ENCODE results near the gene RASSF9. TPM values are rescaled to one million over a fixed set of nuclear protein-coding genes. Genes with fewer than 3 reads are reported as not detected.

RASSF9 gene
- total RNA-seq, 1 donor from 2014 or later, result 10.9 TPM

- DNase-seq (ENCODE audit: low read depth in 2 of 2), result peak; percentile 21 to 57
Measured at GRCh38 chr12:85821759-85822158, 14.4 kb downstream of the RASSF9 start.

- peak in 1 of 2 donors; percentile 22 for DNase-seq (ENCODE audit: low read depth in 2 of 2)
Measured at GRCh38 chr12:85821206-85821605, 15.0 kb downstream of the RASSF9 start.

DNA sequence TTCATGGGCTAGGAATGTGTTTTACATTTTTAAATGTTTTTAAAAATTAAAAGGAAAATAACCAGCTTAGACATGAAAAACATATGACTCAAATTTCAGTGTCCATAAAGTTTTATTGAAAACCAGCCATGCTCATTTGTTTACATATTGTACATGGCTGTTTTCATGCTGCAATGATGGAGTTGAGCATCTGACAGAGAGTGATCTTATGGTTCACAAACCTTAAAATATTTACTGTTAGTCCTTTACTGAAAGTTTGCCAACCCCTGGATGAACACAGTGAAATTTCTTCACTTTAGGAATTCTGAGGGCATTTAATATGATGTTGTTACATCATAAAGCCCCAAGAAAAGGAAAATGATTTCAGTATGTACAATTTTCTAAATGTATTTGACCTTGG, 16.1 kb downstream of the RASSF9 start:
- DNase-seq (ENCODE audit: low read depth in 2 of 2), result no peak

DNA sequence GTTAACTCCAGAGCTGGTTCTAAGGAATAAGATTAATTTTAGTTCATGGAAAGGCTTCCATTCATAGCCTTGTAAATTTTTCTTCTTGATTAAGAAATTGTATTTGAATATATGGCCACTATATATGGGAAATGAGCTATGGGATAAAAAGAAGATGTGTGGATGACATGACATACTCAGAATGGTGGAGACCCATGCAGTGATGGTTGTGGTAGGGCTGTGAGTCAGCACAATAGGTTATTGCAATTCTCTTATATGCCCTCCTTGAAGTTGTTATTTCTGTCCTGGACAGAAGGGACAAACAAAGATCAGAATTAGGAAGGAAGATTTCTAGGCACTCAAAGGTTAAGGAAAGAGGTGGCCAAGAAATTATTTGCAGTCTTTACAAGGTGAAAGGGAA, 21.5 kb downstream of the RASSF9 start:
- no peak for DNase-seq (ENCODE audit: low read depth in 2 of 2)

- no peak for DNase-seq (ENCODE audit: low read depth in 2 of 2)
Measured at GRCh38 chr12:85814071-85814470, 22.1 kb downstream of the RASSF9 start.

DNA sequence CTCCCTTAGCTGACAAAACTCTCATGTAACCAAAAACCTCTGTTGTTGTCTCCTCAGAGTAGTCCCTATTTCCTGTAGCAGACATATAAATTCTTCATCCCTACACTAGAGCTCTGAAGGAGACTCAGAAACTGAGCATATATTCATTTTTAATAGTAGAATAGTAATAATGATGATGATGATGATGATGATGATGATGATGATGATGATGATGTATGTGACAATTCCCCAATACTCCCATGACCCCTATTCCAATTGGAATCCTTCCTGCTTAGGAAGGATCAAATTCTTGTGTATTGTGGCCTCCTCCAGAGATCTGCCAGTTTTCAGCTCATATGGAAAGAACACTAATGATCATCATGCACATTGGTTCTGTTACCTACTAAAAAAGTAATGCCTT, 26.7 kb downstream of the RASSF9 start:
- DNase-seq (ENCODE audit: low read depth in 2 of 2), result no peak

DNA sequence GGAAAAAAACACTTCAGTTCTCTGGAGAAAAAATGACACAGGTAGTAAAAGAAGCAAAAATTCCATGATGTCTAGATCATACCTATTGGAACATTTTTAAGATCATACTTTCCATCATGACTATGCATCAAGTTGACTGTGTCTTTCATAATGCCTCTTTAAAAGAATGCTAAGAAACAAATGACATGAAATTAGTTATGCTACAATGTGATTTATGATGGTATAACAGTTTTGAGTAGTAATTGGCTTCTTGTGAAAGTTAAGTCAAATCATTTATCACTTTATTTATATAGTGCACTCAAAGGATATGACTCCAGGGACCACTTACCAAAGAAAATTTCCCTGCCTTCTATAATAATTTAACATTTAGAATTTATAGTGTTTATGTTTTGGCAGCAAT, 28.5 kb downstream of the RASSF9 start:
- DNase-seq (ENCODE audit: low read depth in 2 of 2), result no peak

DNA sequence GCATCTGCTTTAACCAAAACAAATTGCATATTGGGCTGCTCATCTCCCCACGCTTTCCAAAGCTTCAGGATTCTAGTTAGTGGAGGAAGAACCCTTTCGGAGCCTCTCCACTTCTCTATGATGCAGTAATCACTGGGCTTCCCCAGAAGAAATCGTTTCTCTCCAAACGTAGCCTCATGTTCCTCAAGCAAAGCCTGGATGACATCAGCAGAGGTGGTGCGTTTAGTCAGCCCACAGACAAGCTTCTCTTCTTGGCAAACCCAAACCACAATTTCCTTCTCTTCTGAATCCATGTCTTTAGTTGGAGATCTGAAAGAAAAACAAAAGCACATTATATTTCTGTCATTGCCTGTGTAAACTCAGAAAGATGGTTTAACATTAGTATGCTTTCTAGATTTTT, 30.6 kb downstream of the RASSF9 start:
- no peak for DNase-seq (ENCODE audit: low read depth in 2 of 2)

DNA sequence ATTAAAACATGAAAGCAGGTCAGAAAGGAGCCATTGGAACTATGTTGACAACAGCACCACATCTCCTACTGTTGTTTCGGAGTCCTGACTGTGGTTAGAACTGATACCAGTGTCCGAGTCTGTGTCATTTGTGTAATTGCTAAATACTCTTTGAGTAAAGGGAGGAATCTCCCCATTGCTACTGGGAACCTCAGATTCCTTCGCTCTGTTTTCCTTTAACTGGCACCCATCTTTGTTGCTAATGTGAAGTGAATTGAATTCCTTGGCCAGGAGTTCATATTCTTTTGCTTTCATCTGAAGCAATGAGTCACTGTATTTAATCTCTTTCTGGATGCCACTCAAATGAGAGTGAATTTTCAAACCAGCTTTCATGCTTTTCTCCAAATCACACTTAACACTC, 31.5 kb downstream of the RASSF9 start:
- DNase-seq (ENCODE audit: low read depth in 2 of 2), result no peak

- no peak for DNase-seq (ENCODE audit: low read depth in 2 of 2)
Measured at GRCh38 chr12:85803923-85804322, 32.3 kb downstream of the RASSF9 start.

DNA sequence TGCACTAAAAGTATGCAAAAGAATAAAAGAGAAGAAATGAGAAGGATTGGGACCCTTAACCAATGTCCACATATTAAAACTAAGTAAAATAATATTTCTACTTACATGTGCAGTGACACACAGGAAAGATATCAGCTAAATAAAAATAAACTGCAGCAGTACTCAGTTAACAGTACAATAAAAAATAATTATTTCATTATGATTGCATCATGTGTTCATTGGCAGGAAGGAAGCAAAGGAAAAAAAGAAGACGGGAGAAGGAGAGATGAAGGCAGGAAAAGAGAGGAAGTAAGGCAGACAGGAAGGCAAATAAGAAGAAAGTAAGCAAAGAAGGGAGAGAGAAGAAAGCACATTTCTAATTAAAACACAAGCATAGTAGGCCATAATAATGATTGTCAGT, 33.0 kb downstream of the RASSF9 start:
- DNase-seq (ENCODE audit: low read depth in 2 of 2), result no peak

GRCh38 chr12:85798122-85798521, 38.1 kb downstream of the RASSF9 start:
- no peak for DNase-seq (ENCODE audit: low read depth in 2 of 2)

DNA sequence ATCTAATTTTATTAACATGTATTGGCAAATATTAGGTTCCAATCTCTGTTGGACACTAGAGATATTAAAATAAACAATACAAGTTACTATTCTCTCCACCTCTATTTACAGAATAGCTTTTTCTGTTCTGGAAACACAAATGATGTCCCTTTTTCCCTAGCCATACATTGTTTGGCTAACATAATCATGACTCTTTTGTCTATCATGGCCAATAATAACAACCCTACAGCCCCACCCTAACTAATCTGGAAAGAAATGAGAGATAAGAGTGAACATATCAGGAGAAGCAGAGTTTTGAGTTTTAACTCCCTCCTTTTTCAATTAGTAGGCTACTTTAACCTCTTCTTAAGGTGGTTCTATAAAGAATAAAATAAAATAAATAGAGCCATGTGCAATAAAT, 40.2 kb downstream of the RASSF9 start:
- DNase-seq (ENCODE audit: low read depth in 2 of 2), result peak in 1 of 2 donors; percentile 65

- DNase-seq (ENCODE audit: low read depth in 2 of 2), result no peak
Measured at GRCh38 chr12:85794531-85794930, 41.7 kb downstream of the RASSF9 start.

DNA sequence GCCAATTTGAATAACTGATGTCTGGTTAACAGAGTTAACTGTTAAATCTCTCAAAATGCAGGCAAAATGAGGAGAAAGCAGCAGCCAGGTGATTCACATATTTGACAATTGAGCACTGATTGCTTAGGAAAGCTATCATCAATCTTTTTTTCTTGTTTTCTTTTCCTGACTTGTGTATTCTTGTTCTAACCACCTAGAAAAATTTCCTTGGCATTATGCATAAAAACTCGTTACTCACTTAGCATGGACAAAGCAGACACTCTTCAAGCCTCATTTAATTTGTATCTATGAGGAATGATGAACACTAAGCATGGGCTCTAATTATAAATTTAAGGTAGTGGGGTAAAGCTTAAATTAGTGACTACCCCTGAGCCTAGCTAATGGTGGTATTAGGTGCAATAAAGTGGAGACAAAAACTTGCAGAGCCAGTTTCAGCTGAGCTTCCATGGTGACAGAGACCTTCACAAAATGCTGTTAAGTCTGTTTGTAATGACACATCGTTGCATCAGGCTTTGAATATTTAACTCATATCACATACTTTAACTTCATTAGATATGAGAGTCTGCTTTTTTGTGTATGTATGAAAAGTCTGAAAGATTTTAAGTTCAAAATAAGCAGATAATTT, 52.0 kb downstream of the RASSF9 start:
- no peak for DNase-seq (ENCODE audit: low read depth in 2 of 2)

- no peak for DNase-seq (ENCODE audit: low read depth in 2 of 2)
Measured at GRCh38 chr12:85782711-85783110, 53.5 kb downstream of the RASSF9 start.

DNA sequence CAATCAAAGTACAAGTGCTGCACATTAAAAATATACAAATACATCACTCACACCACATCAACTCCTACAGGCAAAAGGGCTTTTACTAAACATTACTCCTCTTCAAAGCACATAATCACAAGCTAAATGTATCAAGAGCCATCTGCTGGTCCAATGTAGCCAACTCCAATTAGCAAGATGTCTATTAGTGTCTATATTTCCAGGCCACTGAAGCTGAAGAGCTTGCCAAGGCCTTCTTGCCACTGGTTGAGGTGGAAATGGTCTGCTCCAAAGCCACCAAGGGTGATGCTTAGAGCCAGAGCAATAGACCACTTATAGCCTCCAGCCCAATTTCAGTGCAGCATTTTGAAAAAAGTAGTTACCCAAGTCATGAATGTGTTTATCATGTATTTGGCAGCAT, 54.4 kb downstream of the RASSF9 start:
- DNase-seq (ENCODE audit: low read depth in 2 of 2), result peak in 1 of 2 donors; percentile 29

DNA sequence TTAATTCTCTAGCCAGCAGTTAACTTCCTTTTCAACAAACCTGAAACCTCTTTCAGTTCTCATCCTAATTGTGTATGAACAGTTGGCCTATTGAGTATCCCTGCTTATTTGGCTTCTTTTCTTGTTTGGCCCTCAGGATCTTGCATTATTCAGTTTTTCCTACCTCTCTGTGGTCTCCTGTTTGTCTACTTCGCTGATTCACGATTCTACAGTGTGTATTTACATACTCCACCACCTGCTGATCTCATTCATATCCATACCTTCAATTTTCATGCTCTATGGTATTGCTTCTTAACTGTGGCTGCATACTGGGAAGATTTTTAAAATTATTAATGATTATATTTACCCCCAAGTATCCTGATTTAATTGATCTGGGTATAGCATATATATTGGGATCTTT, 56.4 kb downstream of the RASSF9 start:
- DNase-seq (ENCODE audit: low read depth in 2 of 2), result no peak

- DNase-seq (ENCODE audit: low read depth in 2 of 2), result peak in 1 of 2 donors; percentile 81
Measured at GRCh38 chr12:85775091-85775490, 61.1 kb downstream of the RASSF9 start.

DNA sequence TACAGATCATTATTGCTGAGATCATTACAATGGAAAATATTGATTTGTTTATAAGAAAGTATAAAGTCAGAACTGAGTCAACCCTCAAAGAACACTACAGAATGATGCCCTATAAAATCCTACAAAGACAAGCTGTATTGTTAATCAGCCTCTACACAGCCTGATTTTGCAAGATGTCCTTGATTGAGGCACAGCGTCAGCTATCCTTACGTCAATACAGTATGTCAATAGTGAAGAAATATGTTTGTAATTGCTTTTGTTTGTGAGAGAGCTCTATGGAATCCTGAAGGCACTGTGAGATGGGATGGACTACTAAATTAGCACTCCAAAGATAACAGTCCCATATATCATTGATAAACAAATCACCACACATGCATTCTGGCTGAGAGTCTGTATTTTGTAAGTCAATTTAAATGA, 70.7 kb downstream of the RASSF9 start:
- DNase-seq (ENCODE audit: low read depth in 2 of 2), result no peak

DNA sequence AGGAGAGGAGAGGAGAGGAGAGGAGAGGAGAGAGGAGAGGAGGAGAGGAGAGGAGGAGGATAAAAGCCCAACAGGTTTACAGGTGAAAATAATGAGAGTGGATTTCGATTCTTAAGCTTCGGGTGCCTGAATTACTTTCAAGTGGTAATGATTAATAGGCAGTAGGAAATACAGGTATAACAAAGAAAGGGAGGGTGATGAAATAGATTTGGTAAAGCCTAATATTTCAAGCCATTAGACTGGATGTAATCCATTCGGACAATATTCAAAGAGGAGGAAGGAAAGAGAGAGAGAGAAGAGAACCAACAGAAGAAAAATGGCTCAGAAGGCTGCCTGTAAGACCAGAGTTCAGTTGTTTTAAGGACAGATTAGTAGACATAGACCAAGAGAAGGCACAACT, 76.6 kb downstream of the RASSF9 start:
- DNase-seq (ENCODE audit: low read depth in 2 of 2), result no peak

DNA sequence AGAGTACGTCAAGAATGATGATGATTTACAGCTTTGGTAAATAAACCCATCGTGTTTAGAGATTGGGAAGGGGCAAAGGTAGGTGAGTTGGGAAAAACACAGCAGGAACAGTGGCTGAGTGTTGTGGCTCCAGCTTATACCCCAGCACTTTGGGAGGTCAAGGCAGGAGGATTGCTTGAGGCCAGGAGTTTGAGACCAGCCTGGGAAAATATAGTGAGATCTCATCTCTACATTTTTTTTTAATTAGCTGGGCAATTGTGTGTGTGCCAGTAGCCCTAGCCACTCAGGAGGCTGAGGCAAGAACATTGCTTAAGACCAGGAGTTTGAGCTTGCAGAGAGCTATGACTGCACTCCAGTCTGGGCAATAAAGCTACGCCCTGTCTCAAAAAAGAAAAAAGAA, 77.1 kb downstream of the RASSF9 start:
- DNase-seq (ENCODE audit: low read depth in 2 of 2), result no peak

- DNase-seq (ENCODE audit: low read depth in 2 of 2), result no peak
Measured at GRCh38 chr12:85755760-85756159, 80.4 kb downstream of the RASSF9 start.

Measured in lung microvascular endothelial cell (primary cell).